ENCODE results near the gene HMGXB3.
A peak's percentile ranks its signal among the peaks of the same experiment; 100 is the strongest.
"Not testable (repeated sequence)": the region's sequence is repeated elsewhere in the genome, so short reads cannot be mapped to it uniquely, and the experiment has no call there.

HMGXB3 gene

DNA sequence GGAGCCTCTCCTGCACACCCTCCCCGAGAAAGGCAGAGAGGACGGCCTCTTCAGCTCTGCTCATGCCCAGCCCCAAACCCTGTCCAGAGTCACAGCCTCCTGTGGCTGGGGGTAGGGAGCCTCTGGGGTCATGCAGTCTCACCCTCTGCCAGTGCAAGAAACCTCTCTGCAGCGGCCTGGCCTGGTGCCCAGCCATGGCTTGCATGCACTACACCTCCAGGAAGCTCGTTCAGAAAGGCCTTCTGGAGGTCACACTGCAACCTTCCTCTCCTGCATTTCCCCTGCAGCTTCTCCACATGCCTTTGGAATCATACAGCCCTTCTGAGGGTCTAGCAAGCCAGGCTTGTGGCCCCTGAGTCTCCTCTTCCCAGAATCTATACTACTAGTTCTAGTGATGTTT, 67.9 kb downstream of the HMGXB3 start:
- no peak for DNase-seq (ENCODE audit: low spot score)

DNA sequence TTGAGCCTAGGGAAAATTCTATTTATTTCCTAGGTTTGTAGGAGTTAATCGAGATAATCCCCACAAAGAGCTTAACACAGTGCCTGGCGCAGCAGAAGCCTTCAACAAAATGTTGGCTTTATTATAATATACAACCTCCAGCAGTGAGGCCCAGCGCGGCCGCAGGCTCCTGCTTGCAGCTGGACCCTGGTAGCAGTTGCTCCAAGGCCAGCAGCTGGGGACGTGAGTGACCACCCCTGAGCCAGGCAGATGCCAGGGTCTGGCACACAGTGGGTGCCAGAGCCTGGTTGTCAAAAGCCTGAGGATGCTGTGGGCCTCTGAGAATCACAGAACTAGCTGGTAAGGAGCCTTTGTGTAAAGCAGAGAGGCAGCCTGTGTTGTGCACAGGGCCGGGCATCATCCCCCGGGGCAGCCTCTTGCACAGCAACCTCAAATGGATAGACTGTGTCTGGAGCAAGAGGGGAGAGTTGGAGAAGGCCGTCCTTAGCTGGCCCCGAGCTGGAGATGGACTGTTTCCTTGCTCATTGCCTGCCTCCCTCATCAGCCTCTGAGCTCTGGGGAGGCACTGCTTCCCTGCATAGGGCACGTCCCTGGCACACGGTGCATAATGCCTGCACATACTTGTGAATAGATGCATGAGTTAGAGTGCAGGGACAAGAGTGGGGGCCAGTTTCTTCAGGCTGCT, 68.6 kb downstream of the HMGXB3 start:
- DNase-seq (ENCODE audit: low spot score) = no peak

DNA sequence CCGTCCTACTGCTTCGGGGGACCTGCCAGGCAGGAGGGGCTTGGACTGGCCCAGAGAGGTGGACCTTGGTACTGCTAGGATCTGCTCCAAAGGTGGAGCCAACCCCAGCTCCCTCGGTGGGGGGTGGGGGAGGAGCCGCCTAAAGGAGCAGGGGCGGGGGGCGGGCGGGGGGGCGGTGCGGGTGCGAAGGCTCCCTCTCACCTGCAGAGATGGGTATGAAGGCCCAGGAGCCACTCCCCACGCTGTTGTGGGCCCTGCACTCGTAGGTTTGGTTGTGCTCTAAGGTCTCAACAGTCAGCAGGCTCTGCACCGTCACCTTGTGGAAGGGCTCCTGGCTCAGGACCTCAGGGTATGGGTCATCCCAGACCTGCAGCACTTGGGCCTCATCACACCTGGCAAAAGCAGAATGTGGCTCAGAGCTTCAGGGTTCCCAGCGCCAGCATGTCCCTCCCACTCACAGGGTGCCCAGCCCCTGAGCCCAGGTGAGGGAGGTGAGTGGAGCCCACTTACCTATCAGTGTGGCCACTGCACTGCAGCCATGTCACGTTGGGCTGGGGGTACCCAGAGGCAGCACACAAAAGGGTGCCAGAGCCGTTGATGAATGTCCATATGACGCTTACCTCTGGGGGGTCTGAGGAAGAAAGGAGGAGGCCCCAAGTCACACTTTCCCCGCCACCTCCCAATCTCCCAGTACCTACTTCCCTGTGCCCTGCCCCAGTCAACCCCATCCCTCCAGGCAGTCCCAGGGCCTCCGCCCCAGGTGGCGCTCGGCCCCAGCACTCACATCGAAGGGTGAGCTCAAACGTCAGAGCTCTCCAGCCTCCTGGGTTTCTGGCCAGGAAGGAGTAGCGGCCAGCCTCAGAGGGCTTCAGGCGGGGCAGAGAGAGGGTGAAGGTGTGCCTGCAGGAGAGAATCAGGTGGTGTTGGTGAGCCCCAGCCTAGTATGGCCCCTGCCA, 69.4 kb downstream of the HMGXB3 start:
- no peak for DNase-seq (ENCODE audit: low spot score)

DNA sequence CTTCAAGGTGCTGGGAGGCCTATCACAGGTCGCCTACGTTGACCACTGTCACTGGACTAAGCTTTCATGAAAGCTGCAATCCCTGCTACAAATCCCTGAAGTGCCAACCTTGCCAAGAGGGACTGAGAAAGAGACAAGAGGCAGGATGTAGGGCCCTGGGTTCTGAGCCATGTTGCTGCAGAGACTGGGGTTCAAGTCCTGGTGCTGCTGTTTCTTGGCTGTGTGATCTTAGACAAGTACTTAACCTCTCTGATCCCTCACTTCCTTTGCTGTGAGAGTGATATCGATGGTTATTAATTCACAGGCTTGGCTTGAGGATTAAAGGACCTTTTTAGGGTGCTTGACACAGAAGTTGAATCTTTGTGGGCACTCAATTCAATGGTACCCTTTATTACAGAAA, 70.3 kb downstream of the HMGXB3 start:
- DNase-seq (ENCODE audit: low spot score) = no peak

DNA sequence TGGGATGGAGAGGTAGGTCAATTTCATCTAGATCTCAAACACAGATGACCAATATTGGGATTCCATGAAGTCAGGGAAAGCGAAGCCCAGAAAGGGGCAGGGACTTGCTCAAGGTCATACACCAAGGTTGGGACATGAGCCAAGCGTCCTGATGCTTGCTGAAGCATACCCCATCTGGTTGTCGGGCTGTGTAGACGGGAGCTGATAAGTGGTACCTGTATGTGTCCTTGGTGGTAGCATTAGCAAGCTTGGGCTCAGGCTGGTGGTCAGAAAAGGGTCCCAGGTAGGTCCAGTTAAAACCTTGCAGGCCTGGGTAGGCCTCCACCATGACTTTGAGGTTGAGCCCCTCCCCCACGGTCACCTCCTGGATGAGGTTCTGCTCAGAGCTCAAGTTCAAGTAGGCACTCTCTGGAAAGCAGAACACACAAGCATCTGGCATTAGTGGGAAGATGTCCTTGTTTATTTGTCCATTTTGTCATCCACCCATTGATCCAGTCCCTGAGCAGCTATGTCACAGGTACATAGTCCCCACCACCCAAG, 72.6 kb downstream of the HMGXB3 start:
- DNase-seq (ENCODE audit: low spot score) = no peak

DNA sequence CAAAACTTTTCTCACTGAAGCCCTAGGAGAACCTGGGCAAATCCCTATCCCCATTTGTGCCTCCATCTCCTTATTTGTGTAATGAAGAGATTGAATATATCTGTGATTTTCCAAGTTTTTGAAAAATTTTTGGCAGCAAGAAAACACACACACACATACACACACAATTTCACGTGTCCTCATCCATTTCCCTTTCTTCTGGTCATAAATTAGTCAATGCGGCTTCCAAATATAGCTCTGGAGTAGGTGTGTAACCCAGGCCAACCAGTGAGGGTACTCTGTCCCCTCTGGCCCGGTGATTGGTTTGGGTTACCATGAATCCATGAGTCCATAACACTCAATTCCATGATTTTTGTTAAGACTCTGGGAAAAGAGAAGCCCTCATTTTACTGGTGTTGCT, 73.1 kb downstream of the HMGXB3 start:
- DNase-seq (ENCODE audit: low spot score) = no peak

DNA sequence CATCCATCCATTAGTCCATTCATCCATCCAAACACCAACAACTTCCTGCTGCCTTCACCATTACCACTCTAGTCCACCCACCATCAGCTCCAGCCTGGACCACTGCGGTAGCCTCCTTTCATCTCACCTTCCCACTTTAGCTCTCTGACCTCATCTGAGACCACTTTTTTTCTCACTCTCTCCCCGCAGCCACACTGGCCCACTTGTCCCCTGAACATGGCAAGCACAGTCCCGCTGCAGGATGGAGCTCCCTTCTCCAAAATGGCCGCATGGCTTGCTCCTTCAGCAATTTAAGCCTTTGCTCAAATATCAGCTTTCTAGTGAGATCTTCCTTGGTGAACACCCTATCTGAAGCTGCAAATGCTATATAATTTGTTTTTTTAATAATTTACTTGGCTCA, 74.7 kb downstream of the HMGXB3 start:
- peak; percentile 1 for DNase-seq (ENCODE audit: low spot score)

DNA sequence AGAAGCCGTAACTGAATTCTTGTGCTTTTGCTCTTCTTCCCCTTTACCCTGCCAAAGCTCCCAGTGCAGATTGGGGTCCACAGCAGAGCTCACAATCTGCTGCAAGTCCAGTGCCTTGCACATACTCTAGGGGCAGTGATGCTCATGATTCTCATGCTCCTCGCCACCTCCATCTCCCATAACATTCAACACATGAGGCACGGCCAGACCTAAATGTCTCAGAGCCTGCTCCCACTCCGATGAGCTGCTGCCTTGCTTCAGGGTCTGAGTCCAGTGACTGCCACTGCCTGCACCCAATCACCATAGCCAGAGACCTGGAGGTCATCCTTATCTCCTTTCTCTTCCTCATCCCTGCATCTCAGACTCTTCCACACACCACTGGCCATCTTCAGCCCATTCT, 75.3 kb downstream of the HMGXB3 start:
- DNase-seq (ENCODE audit: low spot score) = peak; percentile 36

DNA sequence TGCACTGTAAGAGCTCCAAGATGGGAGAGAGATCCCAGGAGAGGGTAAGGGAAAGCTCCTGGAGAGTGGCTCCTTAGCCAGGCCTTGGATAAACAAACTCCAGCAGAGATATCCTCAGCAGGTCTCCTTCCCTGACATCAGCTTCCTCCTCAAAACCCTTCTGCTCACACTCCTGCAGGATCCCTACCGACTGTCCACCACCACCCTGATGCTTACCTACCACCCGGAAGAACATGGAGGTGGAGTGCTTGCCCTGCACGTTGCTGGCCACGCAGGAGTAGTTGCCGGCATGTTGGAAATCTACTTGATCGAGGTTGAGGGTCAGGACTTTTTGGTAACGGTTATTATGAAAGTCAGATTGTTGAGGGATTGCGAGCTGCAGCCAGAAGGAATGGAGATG, 76.5 kb downstream of the HMGXB3 start:
- DNase-seq (ENCODE audit: low spot score) = peak; percentile 4

DNA sequence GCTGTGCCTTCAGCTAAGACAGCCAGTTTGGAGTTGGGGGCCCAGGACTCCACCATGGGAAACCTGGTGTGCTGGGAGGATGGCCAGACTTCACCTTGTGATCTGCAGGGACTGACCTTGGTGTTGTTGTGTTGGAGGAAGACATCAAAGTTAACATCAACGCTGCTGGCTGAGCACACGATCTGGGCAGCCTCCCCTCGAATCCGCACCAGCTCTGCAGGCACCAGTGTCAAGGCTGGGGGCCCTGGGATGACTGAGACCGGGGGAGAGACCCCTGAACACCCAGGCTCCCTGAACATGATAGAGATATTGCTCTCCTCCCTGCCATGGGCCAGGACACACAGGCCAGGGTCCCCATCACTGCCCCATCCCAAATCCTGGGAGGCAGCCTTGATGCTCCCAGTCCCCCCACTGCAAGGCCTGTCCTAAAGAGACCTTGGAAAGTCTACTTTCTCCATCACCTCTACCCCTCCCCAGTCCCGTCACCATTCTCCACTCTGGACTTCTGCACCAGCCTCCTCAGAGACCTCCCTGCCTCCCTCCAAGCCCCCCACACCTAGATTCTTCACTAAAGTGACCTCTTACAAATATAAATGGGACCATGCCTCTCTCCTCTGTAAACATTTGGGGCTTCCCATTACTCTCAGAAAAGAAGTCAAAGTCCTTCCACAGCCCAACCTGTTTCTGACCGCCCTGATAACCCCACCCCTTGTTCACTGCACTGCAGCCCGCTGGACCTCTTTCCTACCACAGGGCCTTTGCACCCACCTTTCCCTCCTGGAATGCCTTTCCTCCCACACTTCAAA, 77.7 kb downstream of the HMGXB3 start:
- DNase-seq (ENCODE audit: low spot score) = peak; percentile 4

DNA sequence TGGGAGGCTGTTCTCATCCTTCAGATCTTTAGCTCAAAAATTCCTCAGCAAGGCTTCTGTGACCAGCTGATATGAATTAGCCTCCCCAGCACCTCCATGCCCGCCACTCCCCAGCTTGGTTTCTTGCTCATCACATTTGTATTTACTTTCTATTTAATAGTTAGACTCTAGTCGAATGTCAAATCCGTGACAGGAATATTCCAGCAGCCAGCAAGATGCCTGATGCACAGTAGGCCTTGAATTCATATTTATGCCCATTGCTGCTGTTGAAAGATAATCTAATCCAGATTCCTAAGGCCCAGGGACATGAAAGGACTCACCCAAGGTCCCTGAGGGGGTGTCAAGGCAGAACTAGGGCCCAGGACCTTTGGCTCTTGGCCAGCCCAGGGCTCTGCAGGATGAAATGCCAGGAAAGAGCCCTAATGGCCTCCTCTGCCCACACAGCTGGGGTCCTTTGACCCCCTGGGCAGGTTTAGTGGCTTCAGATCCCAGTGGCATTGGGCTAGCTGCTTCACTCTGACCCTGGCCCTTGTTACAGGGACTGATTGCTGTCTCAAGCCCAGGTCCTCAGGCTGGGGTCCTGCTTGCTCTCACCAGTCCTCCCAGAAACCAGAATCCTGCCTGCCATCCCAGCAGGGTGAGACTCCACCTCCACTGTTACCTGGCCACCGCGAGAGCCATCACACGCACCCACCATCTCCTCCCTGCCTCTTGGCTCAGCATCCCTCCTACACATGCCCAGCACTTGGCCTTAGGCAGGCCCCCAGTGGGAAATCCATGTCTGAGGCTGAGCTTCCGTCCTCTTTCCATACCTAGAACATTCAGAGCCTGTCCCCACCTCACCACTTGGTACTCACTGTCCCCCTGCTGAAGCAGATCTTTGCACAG, 78.5 kb downstream of the HMGXB3 start:
- no peak for DNase-seq (ENCODE audit: low spot score)

DNA sequence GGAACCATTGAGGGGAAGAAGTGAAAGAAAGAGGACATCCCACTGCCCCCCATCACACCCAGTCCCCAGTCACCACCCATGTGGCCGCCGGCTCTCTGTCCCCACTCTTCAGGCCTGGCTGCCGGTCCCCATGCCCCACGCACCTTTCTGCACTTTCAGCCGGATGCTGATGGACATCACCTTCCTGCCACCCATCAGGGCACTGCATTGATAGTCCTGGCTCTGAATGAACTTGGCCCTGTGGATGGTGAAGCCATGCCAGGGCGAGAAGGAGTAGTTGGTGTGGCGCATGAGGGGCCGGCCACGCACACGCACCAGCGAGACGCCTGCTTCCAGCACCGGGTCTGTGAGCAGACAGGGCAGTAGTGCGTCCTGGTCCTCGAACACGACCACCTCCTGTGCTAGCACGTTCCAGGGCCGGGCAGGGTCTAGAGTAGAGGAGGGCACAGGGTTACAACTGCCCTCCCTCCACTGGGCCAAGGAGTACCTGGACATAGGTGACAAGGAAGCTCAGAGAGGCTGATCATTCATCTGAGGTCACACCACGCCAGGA, 79.4 kb downstream of the HMGXB3 start:
- DNase-seq (ENCODE audit: low spot score) = peak; percentile 7

DNA sequence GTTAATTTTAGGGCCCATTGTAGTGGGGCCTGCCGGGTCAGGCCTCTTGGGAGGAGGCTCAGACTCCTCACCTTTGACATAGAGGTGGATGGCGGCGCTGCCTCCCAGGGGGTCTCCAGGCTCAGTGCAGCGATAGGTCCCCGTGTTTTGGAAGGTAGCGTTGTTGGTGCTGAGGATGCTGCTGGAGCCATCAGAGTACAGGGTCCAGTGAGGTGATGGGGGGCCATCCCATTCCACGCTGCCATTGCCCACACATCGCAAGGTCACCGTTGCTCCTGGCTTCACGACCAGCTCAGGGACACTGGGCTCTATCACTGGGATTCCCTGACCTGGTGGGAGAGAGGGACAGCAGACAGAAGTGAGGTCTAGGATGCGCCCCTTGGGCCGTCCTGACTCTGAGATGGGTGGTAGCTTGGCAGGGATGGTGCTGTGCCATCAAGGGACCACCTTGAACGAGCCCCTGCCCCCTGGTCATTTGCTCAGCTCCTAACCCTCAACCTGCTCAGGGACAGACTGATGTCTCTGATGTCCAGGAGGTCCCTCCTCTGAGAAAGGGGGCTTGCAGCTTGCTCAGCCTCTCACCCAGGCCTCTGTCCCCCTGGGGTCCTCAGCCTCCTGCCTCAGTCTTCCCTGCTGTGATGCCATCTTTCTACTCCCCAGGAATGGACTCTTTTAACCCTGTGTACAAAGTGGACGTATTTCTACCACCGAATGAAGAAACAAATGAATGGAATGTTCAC, 80.3 kb downstream of the HMGXB3 start:
- DNase-seq (ENCODE audit: low spot score) = peak; percentile 7

DNA sequence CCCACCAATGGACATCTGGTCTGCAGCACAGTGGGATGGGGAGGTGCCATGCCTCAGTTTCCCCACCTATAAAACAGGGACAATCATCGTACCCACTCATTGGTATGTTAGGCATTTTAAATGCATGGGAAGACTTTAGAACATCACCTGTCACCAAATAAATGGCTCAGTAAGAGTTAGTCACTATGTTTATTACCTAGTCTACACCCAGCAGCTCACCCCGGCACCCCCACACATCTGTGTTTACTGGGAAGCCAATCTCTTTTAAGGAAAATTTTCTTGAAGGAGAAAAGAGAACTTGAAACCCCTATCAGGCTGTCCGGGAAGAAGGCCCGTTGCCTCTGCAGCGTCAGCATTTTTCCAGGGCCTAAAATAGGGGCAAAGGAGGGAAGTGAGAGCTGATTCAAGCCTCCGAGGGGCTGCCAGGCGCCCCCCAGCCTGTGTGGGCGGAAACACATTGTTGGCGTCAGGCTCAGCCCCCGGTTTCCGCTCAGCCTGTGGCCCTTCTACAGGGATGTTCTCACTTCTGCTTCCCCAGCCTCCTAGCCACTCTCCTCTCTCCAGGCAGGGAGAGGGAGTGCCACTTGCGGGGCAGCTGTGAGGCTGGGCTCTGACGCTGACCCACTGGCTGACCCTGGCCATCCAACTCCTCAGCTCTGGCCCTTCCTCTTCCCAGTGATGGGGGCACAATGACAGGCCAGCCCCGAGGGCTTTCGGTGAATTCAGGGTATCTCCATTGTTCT, 81.2 kb downstream of the HMGXB3 start:
- peak; percentile 46 for DNase-seq (ENCODE audit: low spot score)

DNA sequence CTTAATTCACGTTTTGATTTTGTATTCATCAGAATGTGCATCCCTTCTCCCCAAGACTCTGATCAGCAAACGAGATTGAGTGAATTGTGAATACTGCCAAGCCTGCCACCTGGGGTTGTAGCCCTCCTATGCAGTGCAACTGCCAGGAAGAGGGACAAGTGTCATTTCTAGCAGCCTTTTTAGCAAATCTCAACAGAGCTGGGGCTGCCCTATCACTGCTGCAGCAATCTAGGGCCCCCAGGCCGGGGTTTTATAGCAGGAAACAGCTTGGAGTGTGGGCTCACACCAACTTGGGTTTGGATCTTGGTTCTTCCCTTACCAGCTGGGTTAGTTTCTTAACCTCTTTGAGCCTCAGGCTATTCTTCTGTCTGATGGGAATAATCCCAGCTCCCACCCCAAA, 81.8 kb downstream of the HMGXB3 start:
- DNase-seq (ENCODE audit: low spot score) = peak; percentile 8

DNA sequence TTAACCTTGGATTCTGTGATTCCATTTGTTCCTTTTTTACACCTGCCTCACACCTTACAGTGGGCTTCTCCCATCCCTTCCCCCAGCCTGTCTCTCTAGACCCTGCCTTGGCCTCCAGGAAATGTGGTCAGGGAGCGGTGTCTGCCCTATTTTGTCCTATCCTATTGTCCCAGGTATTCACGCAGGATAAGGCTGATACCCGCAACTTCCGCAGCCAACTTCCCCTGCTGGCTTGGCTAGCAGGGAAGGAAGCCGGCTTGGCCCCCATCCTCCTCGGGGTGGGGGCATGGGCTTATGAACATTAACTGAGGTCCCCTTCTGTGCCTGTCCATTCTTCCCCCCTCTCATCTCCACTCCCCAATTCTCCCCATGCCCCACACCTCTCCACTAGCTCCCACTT, 82.3 kb downstream of the HMGXB3 start:
- DNase-seq (ENCODE audit: low spot score) = peak; percentile 7

DNA sequence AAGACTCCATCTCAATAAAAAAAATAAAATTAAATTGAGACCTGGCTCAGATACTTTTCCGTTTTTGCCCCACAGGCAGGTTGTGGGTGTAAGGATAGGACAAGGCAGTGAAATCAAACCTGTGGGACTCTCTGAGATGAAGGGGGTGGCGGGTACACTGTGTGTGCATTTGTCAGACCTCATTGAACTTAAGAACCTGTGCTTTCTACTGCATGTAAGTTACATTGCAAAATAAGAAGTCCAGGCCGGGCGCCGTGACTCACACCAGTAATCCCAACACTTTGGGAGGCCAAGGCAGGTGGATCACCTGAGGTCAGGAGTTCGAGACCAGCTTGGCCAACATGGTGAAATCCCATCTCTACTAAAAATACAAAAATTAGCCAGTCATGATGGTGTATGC, 84.2 kb downstream of the HMGXB3 start:
- not testable (repeated sequence) for DNase-seq (ENCODE audit: low spot score)

DNA sequence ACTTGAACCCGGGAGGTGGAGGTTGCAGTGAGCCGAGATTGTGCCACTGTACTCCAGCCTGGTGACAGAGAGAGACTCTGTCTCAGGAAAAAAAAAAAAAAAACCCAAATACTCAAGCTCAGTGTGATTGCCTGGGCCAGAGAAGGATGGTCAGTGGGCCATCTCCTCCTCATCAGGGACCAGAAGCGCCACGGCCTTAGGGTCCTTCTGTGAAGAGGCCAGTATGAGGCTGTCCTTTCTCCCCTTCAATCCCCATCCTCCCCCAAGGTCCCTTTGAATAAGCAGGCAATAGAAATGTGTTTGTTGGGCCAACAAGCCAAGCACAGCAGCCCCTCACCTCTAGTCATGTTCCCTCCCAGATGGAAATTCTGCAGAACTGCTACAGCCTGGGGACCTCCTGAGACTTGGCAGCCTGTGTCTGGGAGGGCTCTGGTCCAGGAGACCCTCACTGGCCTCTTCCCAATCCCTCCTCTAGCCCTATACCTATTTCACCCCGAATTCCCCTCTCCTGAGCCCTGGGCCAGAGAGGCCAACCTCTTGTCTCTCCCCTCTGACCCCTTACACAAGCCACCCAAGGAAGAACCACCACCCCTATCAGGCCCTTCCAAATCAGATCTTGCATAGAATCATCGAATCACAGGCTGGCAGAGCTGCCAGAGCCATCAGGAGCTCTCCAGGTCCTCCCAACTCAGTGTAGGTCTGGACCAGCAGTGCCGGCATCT, 84.8 kb downstream of the HMGXB3 start:
- DNase-seq (ENCODE audit: low spot score) = no peak

Measured in iPS-NIHi11 (cell line).